SU-DHL-6 (cell line): Measurements from ENCODE around the gene MXD1.

ENCODE experiments used
- EZH2phosphoT487 ChIP-seq: fragments of 200-600 bp; sonication (generic), shearing (Covaris generic); conservative IDR thresholded peaks from 2 replicates; pipeline ENCODE4 v1.6.1; 2018; ENCODE audit warnings: mild to moderate bottlenecking, antibody characterized with exemption, low read length, moderate library complexity, mixed read lengths
- TF ChIP-seq, protein P1 (sequence below): fragments of 200-600 bp; sonication (generic); IDR thresholded peaks from one replicate; pipeline ENCODE4 v1.5.1; 2017; ENCODE audit warnings: antibody characterized with exemption, mild to moderate bottlenecking, low read length, moderate library complexity; ENCODE audit not compliant: insufficient read depth, poor library complexity, severe bottlenecking

DNA sequence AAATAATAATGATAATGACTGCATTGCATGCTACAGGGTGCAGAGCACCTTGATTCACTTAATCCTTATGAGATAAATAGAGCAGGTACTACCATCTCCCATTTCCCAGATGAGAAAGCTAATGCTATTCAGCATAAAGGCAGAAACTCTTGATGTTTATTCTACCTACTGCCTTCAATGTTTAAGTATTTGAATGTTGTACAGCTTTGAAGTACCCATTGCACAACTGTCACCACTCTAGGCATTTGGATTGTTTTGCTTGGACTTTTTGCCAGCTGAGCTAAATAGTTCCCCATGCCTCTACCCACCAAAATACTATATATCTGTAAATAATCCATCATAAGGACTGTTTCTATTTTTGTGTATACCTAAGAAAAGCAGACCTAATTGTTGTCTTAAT, 7.7 kb upstream of the MXD1 start:
- TF ChIP-seq, protein P1, sequence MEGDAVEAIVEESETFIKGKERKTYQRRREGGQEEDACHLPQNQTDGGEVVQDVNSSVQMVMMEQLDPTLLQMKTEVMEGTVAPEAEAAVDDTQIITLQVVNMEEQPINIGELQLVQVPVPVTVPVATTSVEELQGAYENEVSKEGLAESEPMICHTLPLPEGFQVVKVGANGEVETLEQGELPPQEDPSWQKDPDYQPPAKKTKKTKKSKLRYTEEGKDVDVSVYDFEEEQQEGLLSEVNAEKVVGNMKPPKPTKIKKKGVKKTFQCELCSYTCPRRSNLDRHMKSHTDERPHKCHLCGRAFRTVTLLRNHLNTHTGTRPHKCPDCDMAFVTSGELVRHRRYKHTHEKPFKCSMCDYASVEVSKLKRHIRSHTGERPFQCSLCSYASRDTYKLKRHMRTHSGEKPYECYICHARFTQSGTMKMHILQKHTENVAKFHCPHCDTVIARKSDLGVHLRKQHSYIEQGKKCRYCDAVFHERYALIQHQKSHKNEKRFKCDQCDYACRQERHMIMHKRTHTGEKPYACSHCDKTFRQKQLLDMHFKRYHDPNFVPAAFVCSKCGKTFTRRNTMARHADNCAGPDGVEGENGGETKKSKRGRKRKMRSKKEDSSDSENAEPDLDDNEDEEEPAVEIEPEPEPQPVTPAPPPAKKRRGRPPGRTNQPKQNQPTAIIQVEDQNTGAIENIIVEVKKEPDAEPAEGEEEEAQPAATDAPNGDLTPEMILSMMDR, result no peak
- no peak for TF ChIP-seq EZH2phosphoT487
